Bone marrow (tissue), 2 donors: ENCODE measurements around the gene DCST1.

Experiments used
- DNase-seq, 2 donors: peaks; one replicate each; lab custom pipeline; 2025; lab: John Stamatoyannopoulos, UW

Gene DCST1

GRCh38 chr1:155000726-155001424, 32.7 kb upstream of the DCST1 start:
- DNase-seq, result peak; percentile 75 to 85

- DNase-seq, result peak in 1 of 2 donors; percentile 42
Measured at GRCh38 chr1:155001425-155001674, 32.3 kb upstream of the DCST1 start.

- DNase-seq, result peak; percentile 93 to 99
Measured at GRCh38 chr1:155001675-155002463, 31.8 kb upstream of the DCST1 start.

GRCh38 chr1:155002464-155003226, 31.0 kb upstream of the DCST1 start, which contains the start of gene ZBTB7B:
ZBTB7B (plus strand) TSS chr1:155002802; CDS start chr1:155014661, 11,859 bp downstream.
- no peak for DNase-seq

GRCh38 chr1:155003227-155003765, 30.3 kb upstream of the DCST1 start:
- no peak for DNase-seq

- no peak for DNase-seq
Measured at GRCh38 chr1:155003766-155004351, 29.8 kb upstream of the DCST1 start.

GRCh38 chr1:155004352-155005075, 29.1 kb upstream of the DCST1 start:
- DNase-seq, result no peak

GRCh38 chr1:155005076-155006011, 28.3 kb upstream of the DCST1 start:
- DNase-seq, result peak in 1 of 2 donors; percentile 27

- DNase-seq, result peak; percentile 21 to 45
Measured at GRCh38 chr1:155006601-155007101, 27.0 kb upstream of the DCST1 start.

GRCh38 chr1:155007251-155007828, 26.3 kb upstream of the DCST1 start:
- no peak for DNase-seq

- DNase-seq, result no peak
Measured at GRCh38 chr1:155008015-155008941, 25.3 kb upstream of the DCST1 start.

- DNase-seq, result no peak
Measured at GRCh38 chr1:155009221-155009711, 24.4 kb upstream of the DCST1 start.

- DNase-seq, result no peak
Measured at GRCh38 chr1:155009742-155010141, 23.9 kb upstream of the DCST1 start.

- no peak for DNase-seq
Measured at GRCh38 chr1:155010211-155010918, 23.3 kb upstream of the DCST1 start.

- DNase-seq, result no peak
Measured at GRCh38 chr1:155011004-155011416, 22.6 kb upstream of the DCST1 start.

- no peak for DNase-seq
Measured at GRCh38 chr1:155011437-155012025, 22.1 kb upstream of the DCST1 start.

GRCh38 chr1:155012026-155012546, 21.5 kb upstream of the DCST1 start:
- no peak for DNase-seq
